Measurements from ENCODE around the gene MEGF10.

- TF ChIP-seq FOXM1 (IDR thresholded peaks at IDR 0.05; ENCODE audit: borderline replicate concordance, low read depth) = no peak
- no peak for TF ChIP-seq CEBPB (IDR thresholded peaks at IDR 0.05)
- TF ChIP-seq ZBTB7A (IDR thresholded peaks at IDR 0.05; ENCODE audit: low read depth) = no peak
- TF ChIP-seq USF1 (IDR thresholded peaks at IDR 0.05) = no peak
- no peak for TF ChIP-seq NFIC (IDR thresholded peaks at IDR 0.05)
- TF ChIP-seq EP300 (IDR thresholded peaks at IDR 0.05; ENCODE audit: borderline replicate concordance) = no peak
- TF ChIP-seq EGR1 (IDR thresholded peaks at IDR 0.05) = no peak
- TF ChIP-seq TCF12 (IDR thresholded peaks at IDR 0.05; ENCODE audit: low read depth) = no peak
- TF ChIP-seq, protein P1, sequence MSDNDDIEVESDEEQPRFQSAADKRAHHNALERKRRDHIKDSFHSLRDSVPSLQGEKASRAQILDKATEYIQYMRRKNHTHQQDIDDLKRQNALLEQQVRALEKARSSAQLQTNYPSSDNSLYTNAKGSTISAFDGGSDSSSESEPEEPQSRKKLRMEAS (IDR thresholded peaks at IDR 0.05) = no peak
- TF ChIP-seq RAD21 (IDR thresholded peaks at IDR 0.05; ENCODE audit: low read depth) = no peak
- no peak for TF ChIP-seq YY1 (IDR thresholded peaks at IDR 0.05; ENCODE audit: low read depth)
- TF ChIP-seq REST (IDR thresholded peaks at IDR 0.05; ENCODE audit: low read depth) = no peak
Measured at GRCh38 chr5:127508644-127509373, 218.2 kb downstream of the MEGF10 start.
